Muscle of leg (tissue), 11 donors: Measurements from ENCODE around the gene KCTD19. TPM values are rescaled to one million over a fixed set of nuclear protein-coding genes. Genes with fewer than 3 reads are reported as not detected.

Experiments
- DNase-seq: peaks from one replicate; pipeline ENCODE4 v3.0.0; 2013
- H3K27ac ChIP-seq: one replicate; pipeline ENCODE4 v1.5.1; 2013; ENCODE audit warnings: mild to moderate bottlenecking, low read length, control low read depth
- H3K27me3 ChIP-seq: one replicate; pipeline ENCODE4 v1.6.1; 2013; ENCODE audit warnings: low read length; ENCODE audit not compliant: control insufficient read depth, insufficient read depth
- H3K36me3 ChIP-seq: one replicate; pipeline ENCODE4 v1.6.1; 2013; ENCODE audit warnings: low read length; ENCODE audit not compliant: control insufficient read depth, insufficient read depth
- H3K4me1 ChIP-seq: one replicate; pipeline ENCODE4 v1.6.1; 2013; ENCODE audit warnings: low read length; ENCODE audit not compliant: control insufficient read depth, insufficient read depth
- H3K4me3 ChIP-seq: one replicate; pipeline ENCODE4 v1.5.1; 2013; ENCODE audit warnings: low read length, control low read depth
- H3K9me3 ChIP-seq: replicated peaks from 2 replicates; pipeline ENCODE4 v1.6.1; 2013; ENCODE audit warnings: low read depth, low read length; ENCODE audit not compliant: control insufficient read depth
- WGBS: methylation state at CpG from one replicate; pipeline ENCODE4 v1.1.5; 2013; ENCODE audit warnings: missing lambda C conversion rate; ENCODE audit not compliant: insufficient coverage; 5-methylcytosine and 5-hydroxymethylcytosine counted together
- polyA plus RNA-seq, 8 donors: library from polyadenylated mRNA; unstranded; fragments of 120-200 nt; gene quantifications; one replicate each; pipeline versions ENCODE4 v1.2.1 to v1.2.3, GENCODE V29; 2013; ENCODE audit warnings: inconsistent platforms in 1 of 8, low replicate concordance in 1 of 8; ENCODE audit not compliant: insufficient read length in 8 of 8, insufficient read depth in 1 of 8
- total RNA-seq: library from RNA; stranded (reverse); fragments of 120-200 nt; gene quantifications from one replicate; pipeline ENCODE4 v1.2.4, GENCODE V29; 2013

The KCTD19 gene
- total and polyA plus RNA-seq, 9 donors: 0.04 to 0.44 (median 0.23) TPM

DNA sequence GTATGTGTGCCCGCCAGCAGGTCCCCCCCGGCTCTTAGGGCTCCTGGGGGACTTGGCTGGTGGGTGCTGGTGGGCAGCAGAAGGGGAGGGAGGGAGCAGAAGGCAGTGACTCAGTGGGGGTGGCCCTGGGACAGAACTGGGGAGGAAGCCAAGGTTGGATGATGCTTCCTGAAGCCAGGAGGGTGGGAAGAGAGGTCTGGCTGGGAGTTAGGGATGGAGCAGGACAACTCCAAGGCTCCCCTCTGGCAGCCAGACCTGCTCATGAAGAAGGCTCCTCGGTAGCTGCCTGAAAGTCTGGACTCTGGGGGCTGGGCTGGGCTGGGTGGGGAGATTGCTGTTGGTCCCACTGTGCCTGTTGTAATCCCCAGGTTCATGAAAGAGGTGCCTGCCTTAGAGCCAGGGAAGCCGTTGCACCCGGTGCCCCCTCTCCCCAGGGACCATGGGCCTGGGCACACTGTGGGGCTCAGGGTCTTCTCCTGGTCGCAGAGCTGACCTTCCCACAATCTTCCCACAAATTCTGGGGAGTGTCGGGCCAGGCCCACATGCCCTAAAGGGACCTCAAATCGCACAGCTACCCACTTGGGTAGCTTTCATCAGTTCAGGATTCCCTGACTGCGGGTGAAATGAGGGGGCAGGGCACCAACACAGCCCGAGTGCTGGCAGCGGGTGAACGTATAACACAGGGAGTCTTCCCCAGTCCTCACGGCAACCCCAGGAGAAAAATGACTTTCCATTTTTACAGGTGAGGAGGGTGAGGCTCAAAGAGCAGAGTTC, 48.4 kb downstream of the KCTD19 start:
- no peaks in the 10 kb centered on the region for H3K27me3 ChIP-seq
- H3K4me3 ChIP-seq: peak overlapping the region; percentile 45
- peak; percentile 37 for DNase-seq
- whole genome bisulfite sequencing: 64% methylated on average over 10 of the region's 13 CpGs
- H3K36me3 ChIP-seq: peaks cover 21% of the 10 kb centered on the region
- H3K27ac ChIP-seq: no peak overlapping the region
- H3K4me1 ChIP-seq: peaks cover 25% of the 10 kb centered on the region
- no peaks in the 10 kb centered on the region for H3K9me3 ChIP-seq

DNA sequence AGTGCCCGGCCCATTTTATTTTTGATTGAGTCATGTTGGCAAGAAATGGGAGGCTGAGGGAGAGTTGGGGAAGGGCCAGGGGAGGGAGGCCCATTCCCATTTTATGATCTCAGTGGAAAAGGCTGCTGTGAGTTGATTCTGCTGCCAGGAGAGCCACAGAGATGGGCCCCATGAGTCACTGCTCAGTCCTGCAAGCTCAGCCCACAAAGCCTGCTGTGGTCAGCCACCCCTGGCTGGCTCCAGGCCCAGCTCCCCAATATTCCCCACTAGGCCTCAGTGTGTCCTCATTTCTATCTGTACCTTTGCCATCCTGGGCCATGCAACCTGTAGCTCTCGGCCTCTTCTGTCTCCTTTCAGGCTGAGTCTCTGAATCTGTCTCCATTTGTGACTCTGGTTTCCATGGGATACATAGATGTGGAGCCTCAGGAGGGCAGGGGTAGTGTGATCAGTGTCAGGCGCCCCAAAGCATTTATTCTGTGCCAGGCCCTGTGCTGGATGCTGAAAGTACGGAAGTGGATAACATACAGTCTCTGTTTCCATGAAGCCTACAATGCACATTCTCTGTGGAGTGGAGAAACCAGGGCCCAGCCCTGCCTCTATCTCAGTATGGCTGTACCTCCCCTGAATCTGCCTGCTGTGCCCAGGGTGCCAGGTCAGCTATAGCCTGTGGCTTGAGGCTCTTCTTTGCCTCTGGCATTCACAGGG, 49.1 kb downstream of the KCTD19 start:
- Histone ChIP-seq H3K27me3 (no peaks in the 10 kb centered on the region), H3K27ac (no peak overlapping the region), H3K4me1 (peaks cover 25% of the 10 kb centered on the region), H3K36me3 (peaks cover 14% of the 10 kb centered on the region), H3K9me3 (no peaks in the 10 kb centered on the region), H3K4me3 (no peak overlapping the region)
- DNase-seq: peak; percentile 41
- WGBS: 67% methylated on average over 2 of the region's 4 CpGs

DNA sequence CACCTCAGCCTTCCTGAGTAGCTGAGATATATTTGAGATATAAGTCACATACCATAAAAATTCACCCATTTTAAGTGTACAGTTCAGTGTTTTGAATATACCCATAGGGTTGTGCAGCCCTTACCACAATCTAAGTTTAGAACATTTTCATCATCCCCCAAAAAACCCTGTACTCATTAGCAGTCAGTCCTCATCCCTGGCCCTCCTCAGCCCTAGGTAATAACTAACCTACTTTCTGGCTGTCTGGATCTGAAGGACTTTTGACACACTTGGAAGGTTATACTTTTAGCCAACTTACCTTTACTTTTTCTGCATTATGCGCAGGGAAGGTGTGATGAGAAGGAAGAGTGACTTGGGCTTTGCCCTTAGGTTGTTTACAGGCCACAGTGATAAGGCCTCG, 51.2 kb downstream of the KCTD19 start:
- Histone ChIP-seq H3K4me3 (no peak overlapping the region), H3K36me3 (peaks cover 7% of the 10 kb centered on the region), H3K27ac (no peak overlapping the region), H3K4me1 (peaks cover 24% of the 10 kb centered on the region), H3K27me3 (no peaks in the 10 kb centered on the region), H3K9me3 (no peaks in the 10 kb centered on the region)
- no CpG with 5 or more reads among the region's 2 CpGs for WGBS
- no peak for DNase-seq

DNA sequence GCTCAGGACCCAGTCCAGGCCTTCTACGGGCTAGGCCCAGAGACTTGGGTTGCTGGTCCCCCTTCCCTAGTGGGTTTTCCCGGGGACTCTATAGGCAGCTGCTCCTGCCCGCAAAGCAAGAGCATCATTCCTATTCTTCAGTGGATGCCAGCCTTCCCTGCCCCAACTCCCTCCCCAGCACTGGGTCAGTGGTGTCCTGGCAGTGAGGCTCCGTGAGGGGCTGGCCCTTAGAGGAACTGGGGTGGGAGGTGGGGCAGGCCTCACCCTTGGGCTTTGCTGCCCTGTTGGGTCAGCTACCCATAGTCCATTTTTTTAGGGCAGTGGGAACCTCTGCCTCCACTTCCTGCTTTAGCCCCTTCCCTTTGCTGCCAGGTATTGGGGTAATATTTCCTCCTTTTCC, 55.1 kb downstream of the KCTD19 start:
- 75% methylated on average over 1 of the region's 4 CpGs for WGBS
- Histone ChIP-seq H3K27ac (no peak overlapping the region), H3K4me3 (no peak overlapping the region), H3K4me1 (peaks cover 3% of the 10 kb centered on the region), H3K36me3 (peaks cover 2% of the 10 kb centered on the region), H3K27me3 (no peaks in the 10 kb centered on the region), H3K9me3 (no peaks in the 10 kb centered on the region)
- DNase-seq: no peak

DNA sequence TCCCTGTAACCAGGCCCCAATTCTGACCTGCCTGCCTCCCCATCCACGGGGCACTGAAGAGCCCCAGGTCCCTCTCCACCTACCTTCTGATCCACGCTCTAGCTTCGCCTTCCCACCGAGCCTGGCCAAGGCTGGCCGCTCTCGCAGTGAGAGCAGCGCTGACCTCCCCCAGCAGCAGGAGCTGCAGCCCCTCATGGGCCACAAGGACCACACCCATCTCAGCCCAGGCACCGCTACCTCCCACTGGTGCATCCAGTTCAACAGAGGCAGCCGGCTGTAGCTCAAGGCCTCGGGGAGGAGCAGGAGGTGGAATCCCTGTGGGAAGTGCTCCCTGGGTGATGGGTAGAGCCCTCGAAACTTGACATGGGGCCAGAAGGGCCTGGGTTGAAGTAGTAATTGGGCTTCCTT, 55.6 kb downstream of the KCTD19 start:
- no peaks in the 10 kb centered on the region for H3K27me3 ChIP-seq
- DNase-seq: no peak
- no peak overlapping the region for H3K27ac ChIP-seq
- 79% methylated on average over 2 of the region's 11 CpGs for WGBS
- no peaks in the 10 kb centered on the region for H3K9me3 ChIP-seq
- no peaks in the 10 kb centered on the region for H3K36me3 ChIP-seq
- H3K4me3 ChIP-seq: no peak overlapping the region
- H3K4me1 ChIP-seq: peaks cover 3% of the 10 kb centered on the region

DNA sequence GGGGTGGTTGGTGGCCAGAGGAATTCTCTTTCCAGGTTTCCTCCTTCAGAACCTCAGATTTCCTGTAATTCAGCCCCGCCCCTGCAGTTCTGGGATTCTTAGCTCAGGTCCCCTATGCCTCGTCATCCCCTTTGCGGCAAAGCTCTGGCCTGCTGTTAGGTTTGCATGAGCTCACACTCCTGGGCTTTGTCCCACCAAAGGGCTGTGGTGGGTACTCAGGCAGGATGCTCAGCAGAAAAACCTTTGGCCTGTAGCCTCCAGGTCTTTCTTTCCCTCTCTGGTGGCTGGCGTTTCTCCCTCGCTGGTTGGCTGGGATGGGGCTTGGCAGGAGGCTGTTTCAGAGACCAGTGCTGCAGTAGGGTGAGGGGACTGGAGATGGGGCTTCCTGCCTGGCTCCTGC, 56.8 kb downstream of the KCTD19 start:
- H3K27me3 ChIP-seq: no peaks in the 10 kb centered on the region
- no peak overlapping the region for H3K4me3 ChIP-seq
- no peak for DNase-seq
- H3K9me3 ChIP-seq: no peaks in the 10 kb centered on the region
- H3K27ac ChIP-seq: no peak overlapping the region
- H3K4me1 ChIP-seq: peaks cover 3% of the 10 kb centered on the region
- WGBS: 18% methylated on average over 3 of the region's 5 CpGs
- no peaks in the 10 kb centered on the region for H3K36me3 ChIP-seq

DNA sequence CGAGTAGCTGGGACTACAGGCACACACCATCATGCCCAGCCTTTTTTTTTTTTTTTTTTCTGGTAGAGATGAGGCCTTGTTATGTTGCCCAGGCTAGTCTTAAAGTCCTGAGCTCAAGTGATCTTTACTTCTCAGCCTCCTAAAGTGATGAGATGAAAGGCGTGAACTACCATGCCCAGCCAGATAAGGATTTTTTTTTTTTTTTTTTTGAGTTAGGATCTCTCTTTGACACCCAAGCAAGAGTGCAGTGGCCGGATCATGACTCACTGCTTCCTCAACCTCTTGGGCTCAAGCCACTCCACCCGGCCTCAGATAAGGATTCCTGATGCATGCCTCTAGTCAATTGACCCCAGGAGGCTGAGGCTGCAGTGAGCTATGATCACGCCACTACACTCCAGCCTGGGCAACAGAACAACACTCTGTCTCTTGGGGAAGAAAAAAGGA, 58.4 kb downstream of the KCTD19 start:
- no peaks in the 10 kb centered on the region for H3K9me3 ChIP-seq
- 41% methylated on average over 2 of the region's 5 CpGs for WGBS
- no peak overlapping the region for H3K27ac ChIP-seq
- no peak overlapping the region for H3K4me3 ChIP-seq
- no peaks in the 10 kb centered on the region for H3K36me3 ChIP-seq
- H3K27me3 ChIP-seq: no peaks in the 10 kb centered on the region
- DNase-seq: no peak
- peaks cover 3% of the 10 kb centered on the region for H3K4me1 ChIP-seq

DNA sequence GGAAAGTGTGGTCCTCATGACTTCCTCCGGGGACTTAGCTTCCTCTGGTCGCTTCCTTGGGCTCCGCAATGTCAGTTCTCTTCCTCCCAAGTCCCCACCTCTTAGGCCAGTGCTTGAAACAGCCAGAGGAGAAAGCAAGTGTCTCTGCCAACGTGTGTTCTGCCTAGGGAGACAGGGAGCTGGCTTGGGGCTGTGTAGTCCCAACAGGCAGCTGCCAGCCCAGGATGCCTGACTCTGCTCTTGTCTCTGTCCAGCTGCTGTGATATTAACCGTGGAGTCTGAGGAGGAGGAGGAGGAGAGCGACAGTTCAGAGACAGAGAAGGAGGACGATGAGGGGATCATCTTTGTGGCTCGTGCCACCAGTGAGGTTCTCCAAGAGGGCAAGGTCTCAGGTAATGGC, 60.7 kb downstream of the KCTD19 start:
- Histone ChIP-seq H3K9me3 (no peaks in the 10 kb centered on the region), H3K27ac (no peak overlapping the region), H3K36me3 (no peaks in the 10 kb centered on the region), H3K4me3 (no peak overlapping the region), H3K27me3 (no peaks in the 10 kb centered on the region), H3K4me1 (peaks cover 6% of the 10 kb centered on the region)
- no peak for DNase-seq
- WGBS: 61% methylated on average over 3 of the region's 8 CpGs

DNA sequence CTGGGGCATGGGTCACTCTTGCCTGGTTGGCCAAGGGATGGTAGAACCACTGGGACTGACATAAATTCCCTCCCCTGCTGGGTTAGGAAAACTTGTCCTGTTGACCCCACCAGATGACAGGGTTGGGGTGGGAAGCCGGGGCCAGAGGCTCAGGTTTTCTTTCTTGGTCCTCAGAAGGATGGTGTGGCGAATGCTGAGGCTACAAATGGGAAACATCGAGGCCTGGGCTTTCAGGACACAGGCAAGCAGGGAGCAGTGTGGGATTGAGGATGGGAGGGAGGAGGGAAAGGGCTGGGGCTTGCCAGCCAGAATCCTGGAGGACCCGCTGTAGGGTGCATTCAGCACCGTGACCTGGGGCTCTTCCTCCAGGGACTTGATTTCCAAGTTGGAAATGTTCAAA, 61.7 kb downstream of the KCTD19 start:
- Histone ChIP-seq H3K27me3 (no peaks in the 10 kb centered on the region), H3K4me3 (no peak overlapping the region), H3K4me1 (peaks cover 10% of the 10 kb centered on the region), H3K9me3 (no peaks in the 10 kb centered on the region), H3K27ac (no peak overlapping the region), H3K36me3 (no peaks in the 10 kb centered on the region)
- 87% methylated on average over 5 of the region's 5 CpGs for WGBS
- no peak for DNase-seq

DNA sequence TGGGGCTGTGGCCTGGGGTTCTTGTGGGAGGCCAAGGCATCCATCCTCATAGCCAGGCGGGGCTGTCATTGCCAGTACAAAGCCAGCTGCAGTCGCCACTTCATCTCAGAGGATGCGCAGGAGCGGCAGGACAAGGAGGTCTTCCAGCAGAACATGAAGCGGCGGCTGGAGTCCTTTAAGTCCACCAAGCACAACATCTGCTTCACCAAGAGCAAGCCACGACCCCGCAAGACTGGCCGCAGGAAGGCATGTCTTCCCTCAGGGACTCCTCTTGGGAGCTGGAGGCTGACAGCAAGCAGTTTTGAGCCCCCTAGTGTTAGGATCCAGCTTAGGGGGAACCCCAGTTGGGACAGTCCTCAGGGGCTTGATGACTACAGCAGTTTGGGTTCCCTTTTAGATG, 62.3 kb downstream of the KCTD19 start:
- WGBS: 72% methylated on average over 7 of the region's 9 CpGs
- no peak overlapping the region for H3K4me3 ChIP-seq

More for the DNA sequence above, 62.3 kb downstream of the KCTD19 start:
- Histone ChIP-seq H3K27me3 (no peaks in the 10 kb centered on the region), H3K36me3 (no peaks in the 10 kb centered on the region), H3K27ac (no peak overlapping the region), H3K9me3 (no peaks in the 10 kb centered on the region), H3K4me1 (peaks cover 7% of the 10 kb centered on the region)
- no peak for DNase-seq
